Neural crest cell (in vitro differentiated cells): ENCODE measurements around the gene NMNAT3. TPM values are rescaled to one million over a fixed set of nuclear protein-coding genes. Genes with fewer than 3 reads are reported as not detected.

Source experiments
- DNase-seq: peaks from one replicate; pipeline ENCODE4 v3.0.0; 2021; ENCODE audit warnings: low read depth, mixed read lengths, low spot score
- H3K27ac Mint-ChIP-seq: one replicate; pipeline ENCODE4 v1.8.0; 2021; ENCODE audit warnings: mild to moderate bottlenecking, mixed read lengths; ENCODE audit not compliant: unreplicated experiment
- H3K27me3 Mint-ChIP-seq: 2 replicates; pipeline ENCODE4 v1.8.0; 2021; ENCODE audit warnings: low read depth, mild to moderate bottlenecking, mixed read lengths
- H3K36me3 Mint-ChIP-seq: 2 replicates; pipeline ENCODE4 v1.8.0; 2021; ENCODE audit warnings: low read depth, mild to moderate bottlenecking, mixed read lengths
- H3K4me1 Mint-ChIP-seq: 2 replicates; pipeline ENCODE4 v1.8.0; 2021; ENCODE audit warnings: mixed read lengths
- H3K4me3 Mint-ChIP-seq: one replicate; pipeline ENCODE4 v1.8.0; 2021; ENCODE audit warnings: mild to moderate bottlenecking, mixed read lengths
- H3K9me3 Mint-ChIP-seq: 2 replicates; pipeline ENCODE4 v1.8.0; 2021; ENCODE audit warnings: mixed read lengths
- CTCF ChIP-seq: fragments of 200-600 bp; sonication (generic); conservative IDR thresholded peaks from 2 replicates; pipeline ENCODE4 v1.5.0; 2021; ENCODE audit warnings: antibody characterized with exemption, mild to moderate bottlenecking
- total RNA-seq: library from RNA; stranded (reverse); gene quantifications from 2 replicates; pipeline ENCODE4 v1.2.1, GENCODE V29; 2021

NMNAT3 gene
- total RNA-seq, 1 donor from 2014 or later: 2.5 TPM

GRCh38 chr3:139546772-139547171 is 131.0 kb downstream of the NMNAT3 start:
- no peak for TF ChIP-seq CTCF
- no peak overlapping the region for H3K27ac Mint-ChIP-seq
- no peak for DNase-seq
- H3K9me3 Mint-ChIP-seq: no peaks in the 10 kb centered on the region
- H3K36me3 Mint-ChIP-seq: peaks cover 5% of the 10 kb centered on the region
- H3K4me1 Mint-ChIP-seq: peaks cover 14% of the 10 kb centered on the region
- peaks cover 47% of the 10 kb centered on the region for H3K27me3 Mint-ChIP-seq
- no peak overlapping the region for H3K4me3 Mint-ChIP-seq

- Mint-ChIP-seq H3K9me3 (no peaks in the 10 kb centered on the region), H3K27me3 (peaks cover 68% of the 10 kb centered on the region), H3K4me1 (peaks cover 44% of the 10 kb centered on the region), H3K27ac (no peak overlapping the region), H3K36me3 (peaks cover 2% of the 10 kb centered on the region), H3K4me3 (peak overlapping the region; percentile 92)
- TF ChIP-seq CTCF: peak; percentile 33
- DNase-seq: no peak
Measured at GRCh38 chr3:139541532-139542288, 136.1 kb downstream of the NMNAT3 start.

GRCh38 chr3:139540651-139541531 is 136.9 kb downstream of the NMNAT3 start:
- Mint-ChIP-seq H3K27me3 (peaks cover 76% of the 10 kb centered on the region), H3K9me3 (no peaks in the 10 kb centered on the region), H3K4me3 (peak overlapping the region; percentile 92), H3K4me1 (peaks cover 51% of the 10 kb centered on the region), H3K36me3 (peaks cover 2% of the 10 kb centered on the region), H3K27ac (peak overlapping the region; percentile 13)
- no peak for TF ChIP-seq CTCF
- DNase-seq: no peak

- H3K4me1 Mint-ChIP-seq: peaks cover 68% of the 10 kb centered on the region
- H3K27me3 Mint-ChIP-seq: peaks cover 86% of the 10 kb centered on the region
- no peaks in the 10 kb centered on the region for H3K9me3 Mint-ChIP-seq
- no peak for DNase-seq
- H3K36me3 Mint-ChIP-seq: no peaks in the 10 kb centered on the region
- peak overlapping the region; percentile 92 for H3K4me3 Mint-ChIP-seq
- H3K27ac Mint-ChIP-seq: peak overlapping the region; percentile 15
- no peak for TF ChIP-seq CTCF
Measured at GRCh38 chr3:139538733-139539132, 139.0 kb downstream of the NMNAT3 start.

- Mint-ChIP-seq H3K27me3 (peaks cover 87% of the 10 kb centered on the region), H3K4me1 (peaks cover 74% of the 10 kb centered on the region), H3K36me3 (no peaks in the 10 kb centered on the region), H3K27ac (no peak overlapping the region), H3K9me3 (no peaks in the 10 kb centered on the region), H3K4me3 (peak overlapping the region; percentile 92)
- DNase-seq: no peak
- no peak for TF ChIP-seq CTCF
Measured at GRCh38 chr3:139537795-139538621, 139.8 kb downstream of the NMNAT3 start.
